Prostate gland (tissue), 2 donors: Measurements from ENCODE around the gene CCDC107.

ENCODE experiments used
- CTCF ChIP-seq, 4 experiments: fragments of 200-600 bp in 2 of 4; fragments of 450-650 bp in 2 of 4; sonication (generic) in 2 of 4; IDR thresholded peaks; 1 replicate in 3 of 4; 2 replicates in 1 of 4; pipeline ENCODE4 v1.5.1; 2016 to 2019; ENCODE audit warnings: antibody characterized with exemption in 4 of 4, mild to moderate bottlenecking in 2 of 4, moderate library complexity in 2 of 4
- POLR2A ChIP-seq: fragments of 450-650 bp; IDR thresholded peaks from one replicate; pipeline ENCODE4 v1.6.1; 2016; ENCODE audit warnings: antibody characterized with exemption, mild to moderate bottlenecking

DNA sequence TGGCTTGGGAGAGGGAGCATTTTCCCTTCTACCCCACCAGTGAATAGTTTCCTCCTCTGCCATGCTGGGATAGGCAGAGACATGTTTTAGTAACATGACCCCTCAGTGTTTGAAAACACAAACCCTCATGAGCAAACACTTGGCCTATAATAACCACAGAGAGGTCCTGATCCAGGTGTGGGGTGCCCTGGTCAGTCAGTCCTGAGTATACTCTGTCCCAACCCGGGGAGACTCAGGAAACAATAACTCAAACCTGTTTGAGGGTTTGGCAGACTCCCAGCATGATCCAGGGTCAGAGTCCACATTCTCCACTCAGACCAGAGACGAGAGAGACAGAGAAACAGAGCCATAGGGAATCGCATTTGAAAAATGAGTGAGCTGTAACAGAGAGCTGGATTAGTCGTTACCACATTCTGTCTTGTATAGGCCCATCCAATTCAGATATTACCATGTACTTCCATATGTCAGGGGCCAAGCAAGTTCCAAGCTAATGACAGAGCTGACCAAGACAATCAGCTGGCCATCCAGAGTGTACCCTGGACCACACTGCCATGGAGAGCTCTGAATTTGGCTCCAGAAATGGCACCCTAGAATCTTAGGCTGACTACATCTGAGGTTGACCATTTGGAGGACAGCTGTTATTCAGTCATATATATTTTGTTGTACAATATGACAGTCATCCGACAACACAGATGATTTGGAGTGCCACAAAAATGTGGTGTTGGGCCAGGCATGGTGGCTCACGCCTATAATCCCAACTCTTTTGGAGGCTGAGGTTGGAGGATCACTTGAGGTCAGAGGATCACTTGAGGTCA is 11.4 kb downstream of the CCDC107 start:
- TF ChIP-seq CTCF (IDR thresholded peaks at IDR 0.05), result no peak
- no peak for TF ChIP-seq POLR2A
